Measurements from ENCODE around the gene LCN2.
A peak's percentile ranks its signal among the peaks of the same experiment; 100 is the strongest.

DNA sequence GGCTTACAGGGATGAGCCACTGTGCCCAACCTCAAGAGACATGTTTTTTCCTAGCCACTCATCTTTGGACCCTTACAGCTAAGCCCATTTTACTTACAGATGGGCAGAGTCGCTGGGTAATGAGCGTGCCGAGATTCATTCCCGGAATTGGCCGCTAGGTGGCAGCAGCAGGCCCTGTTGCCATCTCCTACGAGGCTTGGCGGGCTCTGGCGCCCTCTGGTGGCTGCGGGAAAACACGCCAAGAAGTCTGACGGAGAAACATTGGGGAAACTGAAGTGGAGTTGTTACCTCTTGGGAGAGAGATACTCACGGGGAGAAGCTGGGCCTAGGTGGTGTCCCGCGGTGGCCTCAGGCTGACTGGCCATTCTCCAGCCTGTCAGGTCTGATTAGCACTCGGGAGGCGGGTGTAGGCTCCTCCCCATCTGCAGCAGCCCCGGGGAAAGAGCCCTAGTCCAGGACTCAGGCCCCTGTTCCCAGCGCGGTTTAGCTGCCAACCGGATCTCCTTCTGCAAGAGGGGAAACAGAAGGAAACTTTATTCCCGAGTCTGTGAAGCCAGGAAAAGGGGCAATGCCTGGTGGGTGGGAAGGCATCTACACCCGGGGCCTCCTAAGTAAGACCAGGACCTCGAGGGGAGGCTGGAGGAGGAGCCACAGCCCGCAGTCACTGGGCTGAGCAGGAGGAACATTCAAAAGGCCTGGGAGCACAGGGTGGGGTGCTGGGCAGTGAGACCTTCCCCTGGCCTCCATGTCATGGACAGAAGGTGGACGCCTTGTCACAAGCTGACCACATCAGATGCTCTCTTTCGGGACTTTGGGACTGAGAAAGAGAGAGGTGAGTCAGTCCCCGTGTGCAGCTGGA is 31.4 kb upstream of the LCN2 start:
- TF ChIP-seq, protein P1, sequence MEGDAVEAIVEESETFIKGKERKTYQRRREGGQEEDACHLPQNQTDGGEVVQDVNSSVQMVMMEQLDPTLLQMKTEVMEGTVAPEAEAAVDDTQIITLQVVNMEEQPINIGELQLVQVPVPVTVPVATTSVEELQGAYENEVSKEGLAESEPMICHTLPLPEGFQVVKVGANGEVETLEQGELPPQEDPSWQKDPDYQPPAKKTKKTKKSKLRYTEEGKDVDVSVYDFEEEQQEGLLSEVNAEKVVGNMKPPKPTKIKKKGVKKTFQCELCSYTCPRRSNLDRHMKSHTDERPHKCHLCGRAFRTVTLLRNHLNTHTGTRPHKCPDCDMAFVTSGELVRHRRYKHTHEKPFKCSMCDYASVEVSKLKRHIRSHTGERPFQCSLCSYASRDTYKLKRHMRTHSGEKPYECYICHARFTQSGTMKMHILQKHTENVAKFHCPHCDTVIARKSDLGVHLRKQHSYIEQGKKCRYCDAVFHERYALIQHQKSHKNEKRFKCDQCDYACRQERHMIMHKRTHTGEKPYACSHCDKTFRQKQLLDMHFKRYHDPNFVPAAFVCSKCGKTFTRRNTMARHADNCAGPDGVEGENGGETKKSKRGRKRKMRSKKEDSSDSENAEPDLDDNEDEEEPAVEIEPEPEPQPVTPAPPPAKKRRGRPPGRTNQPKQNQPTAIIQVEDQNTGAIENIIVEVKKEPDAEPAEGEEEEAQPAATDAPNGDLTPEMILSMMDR (IDR thresholded peaks at IDR 0.05; ENCODE audit: insufficient read depth, low read length, poor library complexity, severe bottlenecking), result peak; percentile 100
- no peak for TF ChIP-seq EZH2phosphoT487 (conservative IDR thresholded peaks at IDR 0.05; ENCODE audit: low read length)
